T follicular helper cell (primary cell): ENCODE results near the gene UCN.
"Not testable (repeated sequence)": the region's sequence is repeated elsewhere in the genome, so short reads cannot be mapped to it uniquely, and the experiment has no call there.

Experiments
- DNase-seq: peaks from one replicate; pipeline ENCODE4 v3.0.0-alpha.2; 2020; ENCODE audit warnings: low read depth
- total RNA-seq, 2 experiments: gene quantifications; one replicate each; lab custom pipeline; 2026; lab: John Stamatoyannopoulos, UW

UCN gene
- total RNA-seq, result 0.87 to 1.4 reads per million in 2 experiments

DNA sequence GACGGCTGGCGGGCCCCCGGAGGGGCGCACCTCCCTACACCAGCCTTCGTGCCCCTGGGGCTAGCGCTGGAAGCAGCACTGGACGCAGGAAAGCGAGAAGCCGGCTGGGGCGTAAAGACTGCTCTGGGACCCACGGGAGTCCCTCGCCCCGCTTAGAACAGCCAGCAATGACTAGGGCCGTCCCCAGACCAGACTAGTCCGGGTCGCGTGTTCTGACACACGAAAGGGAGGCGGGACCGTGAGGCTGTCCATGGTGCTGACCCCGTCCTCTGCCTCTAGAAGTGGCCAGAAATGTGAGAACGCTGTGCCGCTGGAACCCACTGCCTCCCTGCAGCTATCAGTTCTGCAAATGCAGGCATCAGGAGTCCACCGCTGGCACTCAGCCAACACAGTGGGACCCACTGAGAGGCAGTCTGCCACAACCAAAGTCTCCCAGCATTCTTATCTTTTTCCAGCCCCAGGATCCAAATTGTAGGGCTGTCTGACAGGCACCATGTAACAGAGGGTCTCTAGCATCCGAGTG lies at the start of gene UCN:
TSS of gene UCN (minus strand) at position 87 of the 523 bp plus-strand sequence. CDS start 550 bp downstream, outside the sequence.
- no peak for DNase-seq

DNA sequence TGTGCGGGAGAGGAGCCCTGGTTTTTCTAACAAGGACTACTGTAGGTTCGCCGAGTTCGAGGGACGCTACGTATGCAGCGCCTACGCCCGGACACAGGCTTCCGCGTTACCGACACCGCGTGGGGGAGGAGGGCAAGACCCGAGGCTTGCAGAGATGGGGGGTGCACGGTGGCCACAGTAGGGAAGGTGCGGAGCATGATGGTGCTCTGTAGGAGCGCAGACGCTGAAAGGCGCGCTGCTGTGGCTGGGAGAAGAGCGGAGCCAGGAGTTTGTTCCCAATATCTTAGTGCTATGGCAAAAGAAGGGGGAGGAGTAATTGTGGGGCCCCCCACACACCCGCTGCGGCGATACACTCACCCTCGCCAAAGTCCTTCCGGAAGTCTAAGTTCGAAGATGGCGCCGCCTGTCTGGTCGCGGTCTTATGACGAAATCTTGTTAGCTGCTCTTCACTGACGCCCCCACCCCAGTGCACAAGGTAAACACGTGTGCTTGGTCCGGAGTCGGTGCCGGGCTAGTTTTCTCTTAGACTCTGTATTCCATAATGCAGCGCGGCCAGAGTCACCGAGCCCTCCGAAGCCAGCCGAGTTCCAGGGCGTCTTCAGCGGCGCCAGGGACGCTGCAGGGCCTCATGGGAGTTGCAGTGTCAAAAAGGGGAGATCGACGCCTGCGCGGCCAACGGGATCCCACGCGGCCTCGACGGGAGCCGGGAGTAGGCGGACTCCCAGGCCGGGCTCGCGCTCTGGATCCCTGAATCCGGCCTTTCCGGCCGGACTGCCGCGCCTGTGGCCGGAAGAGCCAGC lies 48.3 kb upstream of the UCN start, which contains the start of gene GTF3C2:
TSS of gene GTF3C2 (minus strand) at position 383 of the 800 bp plus-strand sequence. CDS start 13,210 bp downstream, outside the sequence.
- peak; percentile 88 for DNase-seq

- peak; percentile 15 for DNase-seq
Measured at GRCh38 chr2:27356056-27356381, 47.8 kb upstream of the UCN start.

GRCh38 chr2:27354597-27354927 lies 46.3 kb upstream of the UCN start:
- DNase-seq, result no peak

GRCh38 chr2:27353762-27354596 lies 45.7 kb upstream of the UCN start:
- DNase-seq, result no peak

GRCh38 chr2:27353386-27353761 lies 45.1 kb upstream of the UCN start:
- DNase-seq, result not testable (repeated sequence)

- no peak for DNase-seq
Measured at GRCh38 chr2:27351802-27352598, 43.8 kb upstream of the UCN start.

GRCh38 chr2:27350106-27350693 lies 42.0 kb upstream of the UCN start:
- DNase-seq, result no peak

DNA sequence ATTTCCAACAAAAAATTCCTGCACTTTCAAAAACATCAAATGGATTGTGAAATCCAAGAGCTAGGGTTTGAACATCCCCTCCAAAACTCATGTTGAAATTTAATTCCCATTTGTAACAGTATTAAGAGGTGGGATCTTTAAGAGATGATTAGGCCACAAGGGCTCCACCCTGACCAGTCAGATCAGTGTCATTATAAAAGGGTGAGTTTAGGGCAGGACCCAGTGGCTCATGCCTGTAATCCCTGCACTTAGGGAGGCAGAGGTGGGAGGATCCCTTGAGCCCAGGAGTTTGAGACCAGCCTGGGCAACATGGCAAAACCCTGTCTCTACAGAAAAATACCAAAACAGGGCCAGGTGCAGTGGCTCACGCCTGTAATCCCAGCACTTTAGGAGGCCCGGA lies 39.4 kb upstream of the UCN start:
- no peak for DNase-seq

GRCh38 chr2:27336173-27336572 lies 27.9 kb upstream of the UCN start:
- DNase-seq, result no peak

- DNase-seq, result no peak
Measured at GRCh38 chr2:27335311-27335710, 27.1 kb upstream of the UCN start.

GRCh38 chr2:27324720-27325119 lies 16.5 kb upstream of the UCN start:
- no peak for DNase-seq

DNA sequence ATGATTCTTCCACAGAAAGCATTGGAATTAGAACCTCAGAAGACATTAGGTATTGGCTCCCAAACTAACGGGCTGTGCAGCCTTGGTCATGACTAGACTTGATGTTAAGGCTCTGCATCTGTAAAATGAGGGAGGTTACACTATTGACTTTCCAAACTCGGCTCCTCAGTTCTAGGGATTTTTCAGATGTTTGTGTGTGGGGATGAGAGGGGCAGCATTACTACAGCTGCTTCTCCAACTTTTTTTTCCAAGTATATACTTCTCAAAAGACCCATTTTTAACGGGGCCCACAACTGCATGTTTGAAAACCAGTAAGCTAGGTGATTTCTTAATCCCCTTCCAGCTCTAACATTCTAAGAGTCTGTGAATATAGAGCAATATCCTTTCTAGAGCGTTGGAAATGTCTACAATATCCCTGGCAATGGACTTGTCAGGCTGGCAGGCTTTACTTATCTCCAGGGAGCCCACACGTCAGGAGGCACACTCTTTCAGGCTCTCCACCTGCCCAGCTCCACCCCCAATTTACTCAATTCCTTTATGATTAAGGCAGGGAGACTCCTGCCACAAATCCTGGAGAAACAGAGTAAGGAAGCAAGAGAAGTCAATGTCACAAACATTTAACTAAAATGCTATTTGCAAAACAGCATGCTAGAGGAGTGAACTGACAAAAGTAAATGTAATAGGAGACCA lies 15.5 kb upstream of the UCN start:
- DNase-seq, result no peak

GRCh38 chr2:27322766-27323595 lies 14.7 kb upstream of the UCN start, which contains the start of gene MPV17:
MPV17 (minus strand) TSS chr2:27323097; CDS start chr2:27322517, 580 bp downstream.
- DNase-seq, result peak; percentile 78

GRCh38 chr2:27322301-27322765 lies 14.1 kb upstream of the UCN start:
- no peak for DNase-seq

GRCh38 chr2:27320958-27321543 lies 12.8 kb upstream of the UCN start:
- DNase-seq, result no peak

GRCh38 chr2:27319839-27320238 lies 11.6 kb upstream of the UCN start:
- not testable (repeated sequence) for DNase-seq

GRCh38 chr2:27316655-27317412 lies 8.6 kb upstream of the UCN start:
- DNase-seq, result no peak

GRCh38 chr2:27315122-27315521 lies 6.9 kb upstream of the UCN start:
- no peak for DNase-seq
